NCI-H2171 (cell line): ENCODE data around the gene RSRC1.
"Not testable (repeated sequence)": the region's sequence is repeated elsewhere in the genome, so short reads cannot be mapped to it uniquely, and the experiment has no call there.

Experiments
- DNase-seq: peaks from one replicate; lab custom pipeline; 2025; lab: John Stamatoyannopoulos, UW

RSRC1 gene

DNA sequence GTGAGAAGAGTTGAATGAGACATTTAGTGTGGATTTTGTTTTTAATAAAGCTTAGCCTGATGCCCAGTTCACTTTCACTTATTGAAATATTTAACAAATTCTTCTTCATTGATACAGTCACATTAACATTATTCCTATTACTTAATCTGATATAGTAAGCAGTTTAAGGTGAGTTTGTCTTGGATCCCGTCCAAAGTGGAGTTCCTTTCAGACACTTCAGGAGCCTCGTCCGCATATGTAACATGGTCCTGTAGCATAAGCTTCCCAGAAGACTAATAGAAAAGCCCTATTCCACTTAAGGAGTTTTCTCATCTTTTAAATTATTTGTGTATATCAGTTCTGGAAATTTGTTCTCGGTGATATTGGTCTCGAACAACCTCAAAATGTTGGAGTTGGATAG lies 421.4 kb downstream of the RSRC1 start:
- DNase-seq = peak; percentile 8

GRCh38 chr3:158532099-158532734 lies 422.3 kb downstream of the RSRC1 start:
- DNase-seq = peak; percentile 33

DNA sequence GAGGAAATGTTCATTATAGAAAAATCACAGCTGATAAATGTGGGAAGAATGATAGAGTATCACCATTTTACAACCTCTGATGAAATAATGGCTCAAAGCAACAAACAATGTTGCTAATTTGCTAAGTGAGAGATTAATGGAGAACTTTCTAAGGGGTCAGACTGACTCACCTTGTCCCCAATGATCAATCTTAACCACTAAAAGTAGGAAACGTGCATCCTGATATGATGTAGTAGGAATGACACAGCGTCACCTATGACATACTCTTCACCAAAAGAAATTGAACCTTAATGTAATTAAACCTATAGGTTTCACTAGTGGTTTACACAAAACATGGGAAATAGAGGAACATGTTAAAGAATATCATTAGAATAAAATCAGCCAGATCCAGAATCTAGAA lies 426.0 kb downstream of the RSRC1 start:
- DNase-seq = no peak

DNA sequence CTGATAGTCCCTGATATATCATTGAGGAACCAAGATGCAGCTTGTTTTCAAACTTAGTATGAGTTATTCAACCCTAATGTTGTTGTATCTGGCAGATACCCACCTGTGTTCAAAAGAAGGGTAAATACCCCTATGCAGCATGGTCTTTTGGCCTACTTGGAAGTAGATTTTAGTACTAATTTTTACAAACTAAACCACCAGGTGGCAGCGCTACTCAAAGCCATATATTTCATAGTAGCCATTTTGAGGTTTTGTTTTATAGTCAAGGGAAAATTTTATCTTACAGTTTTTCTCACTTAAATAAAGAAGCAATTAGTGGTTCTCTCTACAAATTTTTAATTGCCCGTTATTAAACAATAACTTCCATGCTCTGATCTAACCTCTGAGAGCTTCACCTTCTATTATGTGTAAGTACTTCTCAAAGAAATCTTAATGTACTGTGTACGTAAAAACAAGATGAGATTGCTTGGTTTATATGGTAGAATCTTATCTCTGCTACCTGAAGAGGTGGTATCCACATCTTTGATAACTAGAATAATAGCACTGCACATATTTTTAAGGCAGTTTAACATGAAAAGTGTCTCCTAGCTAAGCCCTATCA lies 429.6 kb downstream of the RSRC1 start:
- peak; percentile 61 for DNase-seq

GRCh38 chr3:158540066-158540465 lies 430.2 kb downstream of the RSRC1 start:
- no peak for DNase-seq

DNA sequence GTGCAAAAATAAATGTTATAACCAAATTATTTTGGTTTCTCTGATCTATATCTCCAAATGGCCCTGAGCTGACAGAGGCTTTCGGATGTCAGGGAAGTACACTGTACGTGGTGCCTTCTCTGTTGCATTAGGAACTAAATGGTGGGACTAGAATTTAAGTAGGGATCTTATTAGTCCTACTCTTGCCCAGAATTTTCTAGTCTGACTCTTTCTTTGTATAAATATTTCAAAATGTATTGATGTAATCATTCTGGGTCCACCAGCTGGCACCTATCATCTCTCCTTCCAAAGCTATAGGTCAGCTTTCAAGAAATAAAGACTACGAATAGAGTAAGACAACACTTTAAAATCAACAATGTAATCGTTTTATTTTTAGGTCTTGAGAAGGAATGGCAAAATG lies 438.8 kb downstream of the RSRC1 start:
- no peak for DNase-seq

- DNase-seq = not testable (repeated sequence)
These were observed 440.0 kb downstream of the RSRC1 start for GRCh38 chr3:158549938-158550337.

GRCh38 chr3:158552124-158552523 lies 442.2 kb downstream of the RSRC1 start:
- no peak for DNase-seq

- DNase-seq = no peak
These were observed 449.6 kb downstream of the RSRC1 start for GRCh38 chr3:158559504-158559903.

DNA sequence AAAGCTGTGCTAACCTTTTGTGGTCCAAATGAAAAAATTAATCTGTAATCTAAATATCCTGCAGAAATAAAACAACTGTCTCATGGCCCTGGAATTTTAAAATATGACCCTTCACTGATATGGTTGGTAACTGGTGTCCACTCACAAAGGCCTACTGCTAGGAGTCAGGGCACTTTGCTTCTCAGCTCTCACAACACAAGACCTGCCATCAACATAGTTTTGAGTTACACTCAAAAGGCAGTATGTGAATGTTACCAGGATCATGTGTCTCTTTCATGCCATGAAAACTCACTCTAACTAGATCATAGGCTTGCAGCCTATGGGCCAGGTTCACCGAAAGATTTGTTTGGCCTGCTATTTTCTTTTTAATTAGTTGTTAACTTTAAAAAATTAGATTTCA lies 451.1 kb downstream of the RSRC1 start:
- DNase-seq = no peak

DNA sequence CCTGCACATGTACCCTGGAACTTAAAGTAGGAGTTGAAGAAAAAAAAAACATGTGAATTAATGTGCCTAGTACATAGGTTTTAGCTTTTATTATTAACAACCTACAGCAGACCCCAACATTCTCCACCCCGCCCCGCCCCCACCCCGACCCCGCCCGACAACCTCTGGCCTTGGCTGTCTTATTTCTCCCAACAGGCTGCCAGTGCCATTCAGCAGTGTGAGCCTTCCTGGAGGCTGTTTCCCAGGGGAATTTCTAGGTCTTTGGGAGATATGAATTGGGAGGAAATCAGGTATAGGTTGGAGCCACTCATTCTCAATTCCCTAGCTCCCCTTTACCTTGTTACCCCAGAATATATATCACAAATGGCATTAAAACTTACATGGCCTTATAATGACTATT lies 452.8 kb downstream of the RSRC1 start:
- DNase-seq = no peak

GRCh38 chr3:158563076-158563475 lies 453.2 kb downstream of the RSRC1 start:
- DNase-seq = no peak

DNA sequence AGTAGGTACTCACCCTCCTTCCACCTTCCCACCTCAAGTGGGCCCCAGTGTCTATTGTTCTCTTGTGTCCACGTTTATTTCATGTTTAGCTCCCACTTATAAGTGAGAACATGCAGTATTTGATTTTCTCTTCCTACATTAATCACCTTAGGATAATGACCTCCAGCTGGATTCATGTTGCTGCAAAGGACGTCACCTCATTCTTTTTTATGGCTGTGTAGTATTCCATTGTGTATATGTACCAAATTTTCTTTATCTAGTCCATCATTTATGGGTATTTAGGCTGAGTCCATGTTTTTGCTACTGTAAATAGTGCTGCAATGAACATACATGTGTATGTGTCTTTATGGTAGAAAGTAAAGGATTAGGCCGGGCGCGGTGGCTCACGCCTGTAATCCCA lies 455.2 kb downstream of the RSRC1 start:
- no peak for DNase-seq

DNA sequence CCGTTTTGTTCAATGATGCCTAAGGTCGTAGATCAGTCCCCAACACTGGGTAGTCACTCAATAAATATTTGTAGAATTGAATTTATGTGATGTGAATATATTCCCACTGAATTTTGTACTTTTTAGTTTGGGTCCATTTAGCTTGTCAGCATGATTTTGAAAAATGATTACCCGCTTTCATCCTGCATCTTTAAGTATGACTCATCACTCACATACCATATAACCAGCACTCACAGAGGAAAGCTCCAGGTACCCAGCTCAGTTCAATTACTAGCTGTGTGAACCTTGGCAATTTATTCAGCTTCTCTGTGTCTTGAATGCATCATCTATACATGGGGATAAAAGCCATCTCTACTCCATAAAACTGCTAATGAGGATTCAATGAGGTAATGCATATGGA lies 458.9 kb downstream of the RSRC1 start:
- no peak for DNase-seq

DNA sequence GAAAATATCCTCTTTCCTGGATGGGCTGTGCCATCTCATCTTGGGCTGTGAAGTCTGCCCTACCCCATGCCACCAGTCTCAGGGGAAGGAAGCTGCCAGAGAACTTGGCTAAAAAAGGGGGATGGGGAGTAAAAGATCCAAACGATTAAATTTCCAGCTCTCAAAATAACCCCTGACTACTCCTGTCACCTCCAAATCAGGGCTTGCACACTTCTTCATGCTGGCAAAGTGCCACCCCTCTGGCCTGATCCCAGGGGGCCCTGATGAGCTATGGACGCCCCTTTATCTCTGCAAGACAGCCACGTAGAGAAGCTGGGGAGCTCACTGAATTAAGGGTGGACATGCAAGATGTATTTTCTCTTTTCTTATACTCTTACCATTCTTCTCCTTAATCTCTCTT lies 459.9 kb downstream of the RSRC1 start:
- DNase-seq = no peak

DNA sequence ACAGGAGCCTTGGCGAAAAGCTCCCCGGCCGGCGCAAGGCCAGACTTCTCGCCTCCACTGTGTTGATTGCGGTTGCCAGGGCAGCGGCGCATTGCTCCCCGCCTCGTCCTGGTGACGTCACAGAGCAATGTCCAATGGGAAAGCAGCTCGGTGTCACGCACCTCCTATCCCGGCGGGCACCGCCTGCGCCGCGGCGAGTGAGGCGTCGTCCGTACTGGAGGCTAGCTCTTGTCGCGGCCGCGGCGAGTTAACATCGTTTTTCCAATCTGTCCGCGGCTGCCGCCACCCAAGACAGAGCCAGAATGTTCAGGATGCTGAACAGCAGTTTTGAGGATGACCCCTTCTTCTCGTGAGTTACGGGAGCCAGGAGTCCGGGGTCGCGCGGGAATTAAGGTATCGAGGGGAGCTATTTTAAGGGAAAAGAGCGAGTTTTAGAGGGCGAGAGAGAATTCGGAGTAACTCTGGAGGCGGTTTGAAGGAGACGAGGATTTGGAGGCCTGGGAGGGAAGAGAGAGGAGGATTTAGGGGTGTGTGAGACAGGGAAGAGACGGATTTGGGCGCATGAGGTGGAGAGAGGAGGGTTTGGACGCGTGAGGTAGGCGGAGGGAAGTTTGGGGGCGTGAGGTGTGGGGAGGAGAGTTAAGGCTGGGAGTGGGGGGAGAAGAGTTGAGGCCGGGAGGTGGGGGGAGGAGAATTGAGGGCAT lies 461.3 kb downstream of the RSRC1 start, which contains the start of gene MLF1:
Gene MLF1, plus strand, starts transcription at position 196 of the 704 bp plus-strand sequence. Its CDS starts 107 bp downstream, at position 303.
- peak; percentile 92 for DNase-seq

- DNase-seq = no peak
These were observed 462.3 kb downstream of the RSRC1 start for GRCh38 chr3:158571969-158572765.

DNA sequence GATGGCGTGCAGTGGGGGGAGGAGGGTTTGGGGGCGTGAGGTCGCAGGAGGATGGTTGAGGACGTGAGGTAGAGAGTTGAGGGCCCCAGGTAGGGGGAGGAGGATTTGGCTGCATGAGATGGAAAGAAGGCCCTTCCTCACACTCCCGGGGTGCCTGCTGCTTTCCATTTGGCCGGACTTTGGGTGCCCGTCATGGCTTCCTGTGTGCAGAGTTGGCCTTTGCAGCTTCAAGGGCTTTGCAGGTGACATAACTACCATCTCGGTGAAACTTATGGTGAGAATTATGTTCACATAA lies 462.8 kb downstream of the RSRC1 start:
- no peak for DNase-seq

GRCh38 chr3:158573714-158574113 lies 463.8 kb downstream of the RSRC1 start:
- no peak for DNase-seq

- DNase-seq = no peak
These were observed 464.8 kb downstream of the RSRC1 start for GRCh38 chr3:158574646-158575045.

DNA sequence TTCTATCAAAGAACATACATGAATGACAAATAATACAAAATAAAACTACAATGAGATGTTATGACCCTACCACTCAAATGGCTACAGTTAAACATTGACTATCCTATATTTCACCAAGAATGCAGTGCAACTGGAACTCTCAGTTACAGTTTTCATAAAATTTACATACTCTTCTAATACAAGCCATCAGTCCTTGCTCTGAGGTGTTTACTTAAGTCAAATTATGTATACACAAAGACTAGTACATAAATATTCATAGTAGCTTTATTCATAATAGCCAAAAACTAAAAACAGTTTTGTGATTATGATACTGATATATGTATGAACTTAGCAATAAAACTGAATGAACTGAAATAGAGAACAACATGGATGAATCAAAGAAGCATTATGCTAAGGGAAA lies 480.3 kb downstream of the RSRC1 start:
- DNase-seq = no peak
